WI38 (cell line): ENCODE data around the gene RNF214.
"Not testable (repeated sequence)": the region's sequence is repeated elsewhere in the genome, so short reads cannot be mapped to it uniquely, and the experiment has no call there.

Experiments used
- H3K4me3 ChIP-seq: 2 replicates; pipeline ENCODE4 v1.5.1; 2011; ENCODE audit warnings: low read depth, mild to moderate bottlenecking, control low read depth, low read length
- TF ChIP-seq, protein P1 (sequence below): IDR thresholded peaks from 2 replicates; pipeline ENCODE4 v1.5.1; 2012; ENCODE audit warnings: low read depth, mild to moderate bottlenecking, control low read depth, low read length

RNF214 gene

DNA sequence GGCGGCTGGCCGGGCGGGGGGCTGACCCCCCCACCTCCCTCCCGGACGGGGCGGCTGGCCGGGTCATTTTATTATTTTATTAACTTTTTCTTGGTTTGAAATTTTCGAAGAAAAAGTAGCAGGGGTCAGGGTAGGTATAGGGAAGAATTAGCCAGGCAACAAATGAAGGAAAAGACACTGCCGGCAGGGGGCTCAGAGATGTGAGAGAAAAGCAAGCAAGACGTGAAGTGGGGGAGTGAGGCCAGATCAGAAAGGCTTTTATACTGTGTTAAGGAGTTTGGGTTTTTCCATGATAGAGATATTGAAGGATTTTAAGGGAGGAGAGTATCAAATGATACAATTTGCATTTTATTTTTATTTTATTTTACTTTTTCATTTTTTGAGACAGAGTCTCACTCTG, 19.0 kb downstream of the RNF214 start:
- TF ChIP-seq, protein P1, sequence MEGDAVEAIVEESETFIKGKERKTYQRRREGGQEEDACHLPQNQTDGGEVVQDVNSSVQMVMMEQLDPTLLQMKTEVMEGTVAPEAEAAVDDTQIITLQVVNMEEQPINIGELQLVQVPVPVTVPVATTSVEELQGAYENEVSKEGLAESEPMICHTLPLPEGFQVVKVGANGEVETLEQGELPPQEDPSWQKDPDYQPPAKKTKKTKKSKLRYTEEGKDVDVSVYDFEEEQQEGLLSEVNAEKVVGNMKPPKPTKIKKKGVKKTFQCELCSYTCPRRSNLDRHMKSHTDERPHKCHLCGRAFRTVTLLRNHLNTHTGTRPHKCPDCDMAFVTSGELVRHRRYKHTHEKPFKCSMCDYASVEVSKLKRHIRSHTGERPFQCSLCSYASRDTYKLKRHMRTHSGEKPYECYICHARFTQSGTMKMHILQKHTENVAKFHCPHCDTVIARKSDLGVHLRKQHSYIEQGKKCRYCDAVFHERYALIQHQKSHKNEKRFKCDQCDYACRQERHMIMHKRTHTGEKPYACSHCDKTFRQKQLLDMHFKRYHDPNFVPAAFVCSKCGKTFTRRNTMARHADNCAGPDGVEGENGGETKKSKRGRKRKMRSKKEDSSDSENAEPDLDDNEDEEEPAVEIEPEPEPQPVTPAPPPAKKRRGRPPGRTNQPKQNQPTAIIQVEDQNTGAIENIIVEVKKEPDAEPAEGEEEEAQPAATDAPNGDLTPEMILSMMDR, result no peak
- H3K4me3 ChIP-seq, result no peak overlapping the region

DNA sequence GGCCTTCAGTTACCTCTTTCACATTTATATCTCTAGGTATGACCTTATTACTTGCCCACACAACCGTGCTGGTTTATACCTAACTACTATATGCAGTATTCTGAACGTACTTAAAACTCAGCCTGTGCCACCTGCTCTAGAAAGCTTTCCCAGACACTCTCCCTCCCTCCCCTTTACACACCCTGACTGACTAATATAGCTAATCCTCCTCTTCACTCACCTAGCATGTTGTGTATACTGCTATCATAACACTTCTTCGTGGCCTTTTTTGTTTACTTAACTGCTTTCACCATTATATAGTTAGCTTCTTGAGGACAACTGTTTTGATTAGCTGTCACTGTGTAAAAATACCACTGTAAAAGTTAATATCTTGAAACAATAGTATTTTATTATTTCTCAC, 23.5 kb downstream of the RNF214 start:
- TF ChIP-seq, protein P1, result no peak
- H3K4me3 ChIP-seq, result no peak overlapping the region

DNA sequence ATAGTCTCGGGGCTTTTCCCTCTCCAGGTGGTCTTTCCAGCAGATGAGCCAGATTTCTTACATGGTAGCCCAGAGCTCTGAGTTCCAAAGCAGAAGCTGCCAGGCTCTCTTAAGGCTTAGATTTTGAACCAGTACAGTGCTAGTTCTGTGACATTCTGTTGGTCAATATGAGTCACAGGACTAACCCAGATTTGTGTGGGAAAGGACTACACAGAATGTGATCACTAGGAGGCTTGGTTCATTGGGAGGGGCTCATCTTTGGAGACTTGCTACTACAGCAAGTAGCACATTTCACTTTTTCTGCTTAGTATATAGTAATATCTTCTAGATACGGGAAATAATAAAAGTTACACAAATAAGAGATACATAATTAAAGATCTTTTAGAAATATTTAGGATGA, 24.1 kb downstream of the RNF214 start:
- no peak overlapping the region for H3K4me3 ChIP-seq
- TF ChIP-seq, protein P1, result no peak

DNA sequence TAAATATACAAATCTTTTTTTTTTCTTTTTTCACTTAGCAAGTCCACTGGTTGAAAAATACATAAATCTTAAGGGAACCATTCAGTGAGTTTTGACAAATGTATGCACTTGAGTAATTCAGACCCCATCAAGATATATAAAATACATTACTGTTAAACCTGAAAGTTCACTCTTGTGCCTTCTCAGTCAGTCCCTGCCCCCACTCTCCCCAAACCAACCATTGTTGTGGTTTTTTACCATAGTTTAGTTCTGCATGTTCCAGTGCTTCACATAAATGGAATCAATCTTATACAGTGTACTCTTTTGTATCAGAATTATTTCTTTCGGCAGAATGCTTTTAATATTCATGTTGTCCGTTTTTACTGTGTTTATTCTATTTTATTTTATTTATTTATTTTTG, 26.1 kb downstream of the RNF214 start:
- TF ChIP-seq, protein P1, result no peak
- H3K4me3 ChIP-seq, result no peak overlapping the region

DNA sequence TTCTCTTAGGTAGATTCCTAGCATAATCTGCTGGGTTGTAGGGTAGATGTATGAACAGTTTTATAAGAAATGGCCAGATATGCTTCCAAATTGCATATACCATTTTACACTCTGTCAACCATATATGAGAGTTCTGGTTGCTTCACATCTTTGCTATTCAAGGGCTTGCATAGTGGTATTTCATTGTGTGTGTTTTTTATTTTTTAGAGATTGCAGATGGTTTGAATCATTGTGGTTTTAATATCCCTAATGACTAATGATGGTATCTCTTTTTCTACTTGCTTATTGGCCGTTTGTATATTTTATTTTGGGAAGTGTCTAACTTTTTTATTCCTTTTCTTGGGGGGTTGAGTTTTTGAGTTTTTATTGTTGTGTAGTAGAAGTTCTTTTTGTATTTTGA, 26.9 kb downstream of the RNF214 start:
- TF ChIP-seq, protein P1, result no peak
- H3K4me3 ChIP-seq, result no peak overlapping the region

DNA sequence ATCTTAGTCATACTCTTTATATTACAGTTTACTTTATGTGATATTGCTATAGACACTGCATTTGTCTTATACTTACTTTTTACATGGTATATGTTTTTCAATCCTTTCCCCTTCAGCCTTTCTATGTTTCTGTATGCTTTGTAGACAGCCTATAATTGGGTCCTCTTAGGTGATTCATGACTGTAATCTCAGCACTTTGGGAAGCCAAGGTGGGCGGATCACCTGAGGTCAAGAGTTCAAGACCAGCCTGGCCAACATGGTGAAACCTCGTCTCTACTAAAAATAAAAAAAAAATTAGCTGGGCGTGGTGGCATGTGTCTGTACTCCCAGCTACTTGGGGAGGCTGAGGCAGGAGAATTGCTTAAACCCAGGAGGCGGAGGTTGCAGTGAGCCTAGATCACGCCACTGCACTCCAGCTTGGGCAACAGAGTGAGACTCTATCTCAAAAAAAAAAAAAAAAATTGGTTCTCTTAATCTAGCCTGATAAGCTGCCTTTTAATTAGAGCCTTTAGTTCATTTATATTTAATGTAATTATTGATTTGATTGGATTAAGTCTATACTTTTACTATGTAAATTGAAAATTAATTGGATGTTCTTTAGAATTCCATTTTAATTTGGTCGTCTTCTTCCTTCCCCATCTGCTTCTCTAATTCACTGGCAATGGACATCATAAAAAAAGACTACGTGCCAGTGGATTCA, 32.3 kb downstream of the RNF214 start:
- not testable (repeated sequence) for H3K4me3 ChIP-seq

DNA sequence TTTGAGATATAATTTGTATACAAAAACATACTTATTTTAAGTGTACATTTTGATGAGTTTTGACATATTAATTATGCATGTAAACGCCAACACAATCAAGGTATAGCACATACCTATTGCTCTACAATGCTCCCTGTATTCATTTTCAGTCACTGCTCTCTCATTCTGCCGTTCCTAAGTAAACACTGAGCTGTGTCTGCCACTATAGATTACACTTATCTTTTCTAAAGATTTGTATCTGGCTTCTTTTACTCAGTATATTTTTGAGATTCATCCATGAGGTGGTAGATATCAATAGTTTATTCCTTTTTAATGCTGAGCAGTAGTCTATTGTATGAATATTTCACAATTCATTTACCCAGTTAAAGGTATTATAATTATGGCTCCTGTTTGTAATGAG, 33.3 kb downstream of the RNF214 start:
- H3K4me3 ChIP-seq, result no peak overlapping the region
- TF ChIP-seq, protein P1, result no peak

DNA sequence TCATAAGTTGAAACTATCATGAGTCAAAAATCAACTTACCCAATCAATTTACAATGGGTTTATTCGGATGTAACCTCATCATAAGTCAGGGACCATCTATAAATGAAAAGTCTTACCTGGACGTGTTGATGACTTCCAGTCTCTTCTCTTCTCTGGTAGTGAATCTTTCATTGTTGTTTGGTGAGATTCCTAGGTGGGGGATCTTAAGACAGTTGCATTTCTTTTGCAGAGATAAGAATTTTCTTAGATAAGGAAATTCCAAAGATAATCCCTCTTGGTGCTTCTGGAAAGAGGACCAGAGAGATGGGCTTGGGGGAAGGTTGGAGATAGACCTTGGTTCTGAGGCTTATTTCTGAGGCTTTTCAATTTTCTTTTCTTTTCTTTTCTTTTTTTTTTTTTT, 37.4 kb downstream of the RNF214 start:
- TF ChIP-seq, protein P1, result no peak
- no peak overlapping the region for H3K4me3 ChIP-seq
